Lower leg skin (tissue), 4 donors: ENCODE measurements around the gene TPBGL. TPM values are rescaled to one million over a fixed set of nuclear protein-coding genes. Genes with fewer than 3 reads are reported as not detected.
A peak's percentile ranks its signal among the peaks of the same experiment; 100 is the strongest.

Source experiments
- DNase-seq, 2 donors: peaks; one replicate each; pipeline ENCODE4 v3.0.0-alpha.2; 2019; ENCODE audit warnings: low spot score in 2 of 2
- H3K4me3 ChIP-seq: fragments of 200-600 bp; sonication (generic); 2 replicates; pipeline ENCODE4 v1.5.1; 2017; ENCODE audit warnings: mild to moderate bottlenecking, low read depth; ENCODE audit not compliant: poor library complexity, severe bottlenecking
- CTCF ChIP-seq, 3 donors: fragments of 450-650 bp; IDR thresholded peaks; one replicate each; pipeline ENCODE4 v1.5.1; 2016; ENCODE audit warnings: antibody characterized with exemption in 3 of 3, mild to moderate bottlenecking in 3 of 3, moderate library complexity in 2 of 3
- POLR2A ChIP-seq, 2 donors: fragments of 450-650 bp; IDR thresholded peaks; one replicate each; pipeline ENCODE4 v1.6.1; 2016 to 2017; ENCODE audit warnings: antibody characterized with exemption in 2 of 2, mild to moderate bottlenecking in 1 of 2, moderate library complexity in 1 of 2
- WGBS, 2 donors: methylation state at CpG; one replicate each; pipeline ENCODE4 v1.1.5; 2018; 5-methylcytosine and 5-hydroxymethylcytosine counted together
- intact Hi-C: fragments of 100-400 bp; cut with DNase I; formaldehyde crosslinking; loops from one replicate; pipeline ENCODE4 v1.15.0; 2023; ENCODE audit warnings: low total_unique reads
- total RNA-seq, 4 donors: library from RNA; depleted of rRNA; stranded (reverse); fragments of >200 nt; gene quantifications; one replicate each; pipeline ENCODE4 v1.1.0, GENCODE V29; 2016

The TPBGL gene
- total RNA-seq, 4 donors from 2014 or later, result 0.13 to 0.84 TPM; not detected in 2

DNA sequence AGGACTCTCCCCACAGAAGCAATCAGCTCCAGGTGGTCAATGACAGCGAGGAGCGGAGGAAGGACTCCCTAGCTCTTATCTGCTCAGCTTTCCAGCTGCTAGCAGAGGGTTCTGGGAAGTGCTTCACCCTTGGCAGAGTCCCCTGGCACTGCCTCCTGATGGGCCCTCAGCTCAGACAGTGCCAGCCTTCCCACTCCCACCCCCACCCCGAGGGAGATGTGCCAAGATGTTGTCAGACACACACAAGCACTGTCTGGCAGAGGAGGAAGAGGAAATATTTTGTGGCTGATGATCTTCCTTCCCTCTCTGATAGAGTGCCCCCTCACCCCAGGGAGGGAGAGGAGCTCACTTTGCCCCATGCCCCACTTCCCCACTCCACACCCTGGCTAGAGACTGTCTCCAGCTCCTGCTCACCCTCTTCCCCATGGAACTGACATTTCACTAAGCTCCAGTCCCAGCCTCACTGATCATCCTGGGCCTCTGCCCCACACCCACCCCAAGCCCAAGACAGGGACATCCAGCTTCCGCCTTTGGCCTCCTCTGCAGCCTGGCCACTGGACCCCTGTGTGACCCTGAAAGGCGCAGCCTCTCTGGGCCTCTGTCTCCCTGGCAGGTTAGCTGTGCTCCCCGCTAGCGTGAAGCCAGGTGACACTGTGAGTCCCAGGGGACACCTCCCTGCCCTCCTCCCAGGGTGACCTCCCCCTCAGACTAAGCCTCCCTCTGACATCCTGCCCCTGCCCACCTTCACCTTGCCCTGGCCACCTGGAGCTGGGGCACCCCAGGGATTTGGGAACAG, 45.2 kb upstream of the TPBGL start:
- DNase-seq, result peak; percentile 62 to 87
- 68 to 76% methylated on average over 6 to 7 of the region's 7 CpGs for WGBS, 2 donors

GRCh38 chr11:75196426-75196825, 44.1 kb upstream of the TPBGL start:
- WGBS, 2 donors, result 73 to 77% methylated on average over 8 of the region's 8 CpGs
- intact Hi-C loops, result no loop called here
- TF ChIP-seq POLR2A (IDR thresholded peaks at IDR 0.05), result no peak
- TF ChIP-seq CTCF (IDR thresholded peaks at IDR 0.05), result no peak
- no peak overlapping the region for H3K4me3 ChIP-seq
- peak in 1 of 2 donors; percentile 70 for DNase-seq

More for the DNA sequence above, 45.2 kb upstream of the TPBGL start:
- TF ChIP-seq CTCF (IDR thresholded peaks at IDR 0.05) (no peak), POLR2A (IDR thresholded peaks at IDR 0.05) (no peak)
- no peak overlapping the region for H3K4me3 ChIP-seq
- intact Hi-C loops, result no loop called here

DNA sequence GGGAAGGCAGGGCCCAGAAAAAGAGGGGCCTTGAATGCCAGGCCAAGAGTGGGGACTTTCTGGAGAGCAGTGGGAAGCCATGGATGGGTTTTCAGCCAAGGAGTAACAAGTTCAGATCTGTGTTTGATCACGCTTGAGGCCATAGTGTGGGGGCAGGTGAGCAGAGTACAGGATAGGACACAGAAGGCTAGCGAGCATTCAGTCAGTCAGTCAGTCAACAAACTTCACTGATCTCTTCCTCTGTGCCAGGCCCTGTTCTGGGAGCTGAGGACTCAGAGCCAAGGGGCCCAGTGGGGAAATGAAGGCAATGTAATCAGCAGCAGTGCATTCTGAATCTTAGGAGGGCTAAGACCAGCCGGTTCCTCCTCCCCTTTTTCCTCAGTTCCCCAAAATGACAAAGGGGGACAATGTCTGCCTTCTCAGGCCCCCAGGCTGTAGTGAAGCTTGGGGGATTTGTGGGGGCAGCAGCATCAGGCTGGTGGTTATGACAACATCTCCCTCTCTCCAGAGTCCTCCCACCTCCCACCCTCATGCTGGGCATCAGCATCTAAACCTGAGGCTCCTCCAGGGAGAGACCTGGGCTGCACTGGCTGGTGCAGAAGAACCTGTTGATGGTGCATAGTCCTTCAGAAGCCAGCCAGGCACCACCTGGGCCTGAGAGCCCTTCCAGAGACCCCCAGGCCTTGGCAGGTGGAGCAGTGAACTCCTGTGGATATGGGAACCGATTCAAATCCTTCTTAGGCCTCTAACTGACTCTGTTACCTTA, 42.9 kb upstream of the TPBGL start:
- DNase-seq, result peak in 1 of 2 donors; percentile 77
- TF ChIP-seq CTCF (IDR thresholded peaks at IDR 0.05) (no peak), POLR2A (IDR thresholded peaks at IDR 0.05) (no peak)
- intact Hi-C loops, result no loop called here
- WGBS, 2 donors, result 63 to 71% methylated on average over 4 of the region's 4 CpGs
- H3K4me3 ChIP-seq, result no peak overlapping the region

- H3K4me3 ChIP-seq, result no peak overlapping the region
- peak in 1 of 2 donors; percentile 71 for DNase-seq
- intact Hi-C loops, result no loop called here
- WGBS, 2 donors, result 69 to 70% methylated on average over 7 of the region's 7 CpGs
- TF ChIP-seq POLR2A (IDR thresholded peaks at IDR 0.05) (no peak), CTCF (IDR thresholded peaks at IDR 0.05) (no peak)
Observed at GRCh38 chr11:75198278-75198973, 42.1 kb upstream of the TPBGL start.

GRCh38 chr11:75199412-75199955, 41.1 kb upstream of the TPBGL start:
- TF ChIP-seq POLR2A (IDR thresholded peaks at IDR 0.05), result no peak
- no peak for TF ChIP-seq CTCF (IDR thresholded peaks at IDR 0.05)
- intact Hi-C loops, result no loop called here

More at GRCh38 chr11:75199412-75199955, 41.1 kb upstream of the TPBGL start:
- 85% methylated on average over 2 to 5 of the region's 5 CpGs for whole genome bisulfite sequencing, 2 donors
- DNase-seq, result peak in 1 of 2 donors; percentile 61
- no peak overlapping the region for H3K4me3 ChIP-seq
